BJ (cell line): ENCODE results near the gene ST6GALNAC4. TPM values are rescaled to one million over a fixed set of nuclear protein-coding genes. Genes with fewer than 3 reads are reported as not detected.

ENCODE experiments used
- CTCF ChIA-PET: fragments of 350-600 bp; formaldehyde crosslinking; extraction: SDS; loops from one replicate; lab custom pipeline; 2021; ENCODE audit warnings: antibody characterized with exemption, inconsistent platforms; lab: Yijun Ruan, JAX
- POLR2A ChIA-PET: fragments of 300-600 bp; sonication (Branson Sonifier 250); formaldehyde crosslinking; extraction: SDS; loops from one replicate; lab custom pipeline; 2021; ENCODE audit warnings: antibody characterized with exemption; lab: Charles Lee
- DNase-seq: peaks from one replicate; pipeline ENCODE4 v3.0.0-alpha.2; 2011; ENCODE audit warnings: low read depth
- H3K27me3 ChIP-seq: 2 replicates; pipeline ENCODE4 v1.6.0; 2011; ENCODE audit warnings: low read length; ENCODE audit not compliant: control insufficient read depth, insufficient read depth
- H3K36me3 ChIP-seq: 2 replicates; pipeline ENCODE4 v1.5.1; 2011; ENCODE audit warnings: low read length; ENCODE audit not compliant: control insufficient read depth, insufficient read depth
- H3K4me3 ChIP-seq: 2 replicates; pipeline ENCODE4 v1.5.1; 2011; ENCODE audit warnings: low read depth, mild to moderate bottlenecking, control low read depth, low read length
- CTCF ChIP-seq: IDR thresholded peaks from 2 replicates; pipeline ENCODE4 v1.5.1; 2011; ENCODE audit warnings: low read depth, mild to moderate bottlenecking, control low read depth, inconsistent platforms, low read length, moderate library complexity; ENCODE audit not compliant: insufficient read depth
- polyA plus RNA-seq: library from polyadenylated mRNA; depleted of rRNA; stranded (reverse); fragments of >200 nt; gene quantifications from 2 replicates; pipeline ENCODE4 v1.2.3, GENCODE V29; 2011; rRNA removed
- small RNA-seq: library from RNA; depleted of rRNA; stranded (forward); fragments of <200 nt; gene quantifications from one replicate; pipeline ENCODE3, GENCODE V24; 2012; ENCODE audit warnings: low replicate concordance, low read depth; ENCODE audit not compliant: insufficient read length

ST6GALNAC4 gene
- polyA plus RNA-seq, 1 experiment = 35.5 TPM

DNA sequence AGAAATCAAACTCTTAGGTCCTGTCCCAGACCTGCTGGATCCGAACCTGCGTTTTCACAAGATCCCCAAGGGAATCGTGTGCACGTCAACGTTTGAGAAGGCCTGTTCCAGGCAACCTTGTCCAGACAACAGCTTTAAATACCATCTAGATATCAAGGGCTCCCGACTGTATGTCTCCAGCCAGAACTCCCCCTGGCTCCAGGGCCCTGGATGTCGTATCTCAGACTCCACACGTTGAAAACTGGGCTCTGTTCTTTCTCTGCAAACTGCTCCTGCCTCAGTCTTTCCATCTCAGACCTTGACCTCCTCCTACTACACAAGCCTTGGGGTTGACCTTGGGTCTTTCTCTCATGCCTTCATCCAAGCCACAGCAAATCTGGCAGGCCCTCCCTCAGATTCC, 56.6 kb downstream of the ST6GALNAC4 start:
- no peaks in the 10 kb centered on the region for H3K27me3 ChIP-seq
- H3K4me3 ChIP-seq = no peak overlapping the region
- POLR2A ChIA-PET = no interaction called here
- CTCF ChIA-PET = interaction anchor here (0.6 to 3.4 kb wide), 3 partner anchors 10 to 220 kb away, joined by 3 to 17 read pairs (median 3); no protein-coding TSS in a partner anchor
- DNase-seq = no peak
- no peaks in the 10 kb centered on the region for H3K36me3 ChIP-seq
- no peak for TF ChIP-seq CTCF

GRCh38 chr9:127858041-127858512, 58.8 kb downstream of the ST6GALNAC4 start:
- Histone ChIP-seq H3K36me3 (no peaks in the 10 kb centered on the region), H3K27me3 (no peaks in the 10 kb centered on the region), H3K4me3 (no peak overlapping the region)
- no peak for TF ChIP-seq CTCF
- ChIA-PET POLR2A (no interaction called here), CTCF (no interaction called here)
- DNase-seq = no peak

Small RNA genes lying within 50 kb of the gene (small RNA-seq; reads per million reads assigned to genes)
- 0.63 reads per million for gene MIR4672

Other genes with a start within 250 kb of the ST6GALNAC4 start
- gene CFAP157, start 210.1 kb downstream of the ST6GALNAC4 start, polyA plus RNA-seq = 0.11 TPM in 1 of 2 replicates, not detected in the other
- 14.6 and 21.1 TPM in 2 replicates for gene PTRH1, start 201.4 kb downstream of the ST6GALNAC4 start, polyA plus RNA-seq
- 0.02 and 0.07 TPM in 2 replicates for gene TTC16, start 201.0 kb downstream of the ST6GALNAC4 start, polyA plus RNA-seq
- gene TOR2A, start 181.7 kb downstream of the ST6GALNAC4 start, polyA plus RNA-seq = 4.8 and 8.0 TPM in 2 replicates
- 0.04 and 0.06 TPM in 2 replicates for gene SH2D3C, start 138.4 kb downstream of the ST6GALNAC4 start, polyA plus RNA-seq
- gene CDK9, start 131.0 kb downstream of the ST6GALNAC4 start, polyA plus RNA-seq = 34.4 and 35.6 TPM in 2 replicates
- 27.9 and 61.9 TPM in 2 replicates for gene FPGS, start 114.2 kb downstream of the ST6GALNAC4 start, polyA plus RNA-seq
- 23.3 and 44.6 TPM in 2 replicates for gene ENG, start 62.4 kb downstream of the ST6GALNAC4 start, polyA plus RNA-seq
- 65.1 and 102 TPM in 2 replicates for gene AK1, start 39.4 kb downstream of the ST6GALNAC4 start, polyA plus RNA-seq
- 48.5 and 78.3 TPM in 2 replicates for gene ST6GALNAC6, start 17.4 kb downstream of the ST6GALNAC4 start, polyA plus RNA-seq
- gene PIP5KL1, start 13.7 kb upstream of the ST6GALNAC4 start, polyA plus RNA-seq = 1.9 and 2.3 TPM in 2 replicates
- 35.0 and 55.3 TPM in 2 replicates for gene DPM2, start 20.8 kb upstream of the ST6GALNAC4 start, polyA plus RNA-seq
- 7.3 and 26.6 TPM in 2 replicates for gene EEIG1, start 63.9 kb upstream of the ST6GALNAC4 start, polyA plus RNA-seq
- 8.2 and 10.6 TPM in 2 replicates for gene NAIF1, start 150.3 kb upstream of the ST6GALNAC4 start, polyA plus RNA-seq
- gene SLC25A25, start 151.2 kb upstream of the ST6GALNAC4 start, polyA plus RNA-seq = 10.2 and 12.9 TPM in 2 replicates
- 59.7 and 91.9 TPM in 2 replicates for gene PTGES2, start 210.7 kb upstream of the ST6GALNAC4 start, polyA plus RNA-seq
- gene LCN2, start 232.4 kb upstream of the ST6GALNAC4 start, polyA plus RNA-seq = not detected in 2 replicates
- 45.0 and 60.4 TPM in 2 replicates for gene BBLN, start 243.2 kb upstream of the ST6GALNAC4 start, polyA plus RNA-seq